Stomach (tissue), 9 donors: ENCODE measurements around the gene SHQ1. TPM values are rescaled to one million over a fixed set of nuclear protein-coding genes. Genes with fewer than 3 reads are reported as not detected.
A peak's percentile ranks its signal among the peaks of the same experiment; 100 is the strongest.

Source experiments
- DNase-seq, 2 donors: peaks; one replicate each; pipeline versions ENCODE4 v3.0.0 to v3.0.0-alpha.2; 2013 to 2019
- H3K27ac ChIP-seq, 5 donors: fragments of 200-600 bp in 4 of 5; sonication (generic) in 4 of 5; one replicate each; pipeline ENCODE4 v1.5.1; 2013 to 2019; ENCODE audit warnings: mild to moderate bottlenecking in 1 of 5, moderate library complexity in 1 of 5
- H3K27me3 ChIP-seq, 3 donors: fragments of 200-600 bp; sonication (generic); one replicate each; pipeline ENCODE4 v1.5.1; 2017 to 2019; ENCODE audit warnings: mixed run types in 1 of 3
- H3K36me3 ChIP-seq, 4 donors: fragments of 200-600 bp; sonication (generic); 1 replicate in 3 of 4; 2 replicates in 1 of 4; pipeline ENCODE4 v1.5.1; 2016 to 2019
- H3K4me1 ChIP-seq, 4 donors: fragments of 200-600 bp; sonication (generic); one replicate each; pipeline ENCODE4 v1.5.1; 2016 to 2019
- H3K4me3 ChIP-seq, 4 donors: fragments of 200-600 bp; sonication (generic) in 3 of 4; one replicate each; pipeline ENCODE4 v1.5.1; 2016 to 2019; ENCODE audit warnings: mild to moderate bottlenecking in 1 of 4
- H3K9me3 ChIP-seq, 4 donors: fragments of 200-600 bp; sonication (generic); one replicate each; pipeline ENCODE4 v1.5.1; 2016 to 2019
- EP300 ChIP-seq: sonication (generic); formaldehyde crosslinking; IDR thresholded peaks from one replicate; pipeline ENCODE4 v1.6.1; 2017; ENCODE audit warnings: antibody characterized with exemption
- POLR2A ChIP-seq, 4 donors: fragments of 450-650 bp; IDR thresholded peaks; one replicate each; pipeline ENCODE4 v1.6.1; 2016; ENCODE audit warnings: antibody characterized with exemption in 4 of 4, control low read depth in 2 of 4, mild to moderate bottlenecking in 1 of 4, moderate library complexity in 1 of 4
- POLR2AphosphoS5 ChIP-seq, 3 donors: sonication (generic); formaldehyde crosslinking; IDR thresholded peaks; one replicate each; pipeline ENCODE4 v1.6.1; 2016; ENCODE audit warnings: antibody characterized with exemption in 3 of 3
- WGBS, 5 donors: extraction: QIAGEN DNeasy Blood & Tissue Kit in 3 of 5; methylation state at CpG; one replicate each; pipeline versions ENCODE4 v1.1.5 to v1.1.7; 2013 to 2018; 5-methylcytosine and 5-hydroxymethylcytosine counted together
- intact Hi-C: fragments of 100-400 bp; cut with DNase I; formaldehyde crosslinking; loops from one replicate; pipeline ENCODE4 v1.15.1; 2023; ENCODE audit warnings: low total_unique reads
- polyA plus RNA-seq, 3 donors: library from polyadenylated mRNA; stranded (reverse); fragments of 200-250 nt; gene quantifications; one replicate each; pipeline ENCODE4 v1.2.3, GENCODE V29; 2013
- total RNA-seq, 5 donors: library from RNA; depleted of rRNA; stranded (reverse); fragments of >200 nt; gene quantifications; one replicate each; pipeline versions ENCODE4 v1.1.0 to v1.2.3, GENCODE V29; 2014 to 2016
- TF ChIP-seq, protein P1 (sequence below), 7 experiments: fragments of 450-650 bp in 4 of 7; fragments of 200-600 bp in 3 of 7; sonication (generic) in 3 of 7; IDR thresholded peaks; one replicate each; pipeline ENCODE4 v1.5.1; 2016 to 2019; ENCODE audit warnings: antibody characterized with exemption in 7 of 7, control low read depth in 2 of 7, mild to moderate bottlenecking in 1 of 7
- donor health status: healthy with polysubstance abuse.
- donor health status: Bipolar disorder and iron deficiency.
- donor health status: healthy.

The SHQ1 gene
- total and polyA plus RNA-seq, 8 donors, result 7.5 to 77.9 (median 12.0) TPM

DNA sequence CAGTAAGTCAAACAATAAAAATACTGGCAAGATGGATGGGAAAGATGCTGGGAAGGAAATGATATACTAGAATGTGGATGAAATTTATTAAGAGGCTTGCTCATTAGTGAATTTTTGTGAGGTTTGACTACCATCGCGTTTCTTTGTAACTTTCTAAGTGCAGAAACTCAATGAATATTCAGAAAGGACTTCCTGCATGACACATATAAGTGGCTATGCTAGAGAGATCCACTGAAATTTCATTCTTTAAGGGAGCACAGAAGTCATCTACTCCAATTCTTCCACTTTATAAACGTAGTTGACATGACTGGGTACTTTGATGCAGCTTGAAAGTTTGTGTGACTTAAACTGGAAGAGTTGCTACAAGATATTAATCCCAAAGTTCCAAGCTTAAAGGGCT, 88.0 kb downstream of the SHQ1 start:
- WGBS, 5 donors, result 80 to 89% (median 88%) methylated on average over 3 of the region's 3 CpGs
- Histone ChIP-seq H3K36me3 (peaks cover 0 to 15% (median 11%) of the 10 kb centered on the region in 4 donors), H3K27ac (no peak overlapping the region), H3K4me1 (no peaks in the 10 kb centered on the region), H3K4me3 (no peak overlapping the region), H3K9me3 (no peaks in the 10 kb centered on the region), H3K27me3 (no peaks in the 10 kb centered on the region)
- intact Hi-C loops, result no loop called here
- TF ChIP-seq, protein P1, sequence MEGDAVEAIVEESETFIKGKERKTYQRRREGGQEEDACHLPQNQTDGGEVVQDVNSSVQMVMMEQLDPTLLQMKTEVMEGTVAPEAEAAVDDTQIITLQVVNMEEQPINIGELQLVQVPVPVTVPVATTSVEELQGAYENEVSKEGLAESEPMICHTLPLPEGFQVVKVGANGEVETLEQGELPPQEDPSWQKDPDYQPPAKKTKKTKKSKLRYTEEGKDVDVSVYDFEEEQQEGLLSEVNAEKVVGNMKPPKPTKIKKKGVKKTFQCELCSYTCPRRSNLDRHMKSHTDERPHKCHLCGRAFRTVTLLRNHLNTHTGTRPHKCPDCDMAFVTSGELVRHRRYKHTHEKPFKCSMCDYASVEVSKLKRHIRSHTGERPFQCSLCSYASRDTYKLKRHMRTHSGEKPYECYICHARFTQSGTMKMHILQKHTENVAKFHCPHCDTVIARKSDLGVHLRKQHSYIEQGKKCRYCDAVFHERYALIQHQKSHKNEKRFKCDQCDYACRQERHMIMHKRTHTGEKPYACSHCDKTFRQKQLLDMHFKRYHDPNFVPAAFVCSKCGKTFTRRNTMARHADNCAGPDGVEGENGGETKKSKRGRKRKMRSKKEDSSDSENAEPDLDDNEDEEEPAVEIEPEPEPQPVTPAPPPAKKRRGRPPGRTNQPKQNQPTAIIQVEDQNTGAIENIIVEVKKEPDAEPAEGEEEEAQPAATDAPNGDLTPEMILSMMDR (IDR thresholded peaks at IDR 0.05), result no peak
- TF ChIP-seq POLR2AphosphoS5 (IDR thresholded peaks at IDR 0.05) (no peak), POLR2A (IDR thresholded peaks at IDR 0.05) (no peak), EP300 (no peak)
- no peak for DNase-seq

DNA sequence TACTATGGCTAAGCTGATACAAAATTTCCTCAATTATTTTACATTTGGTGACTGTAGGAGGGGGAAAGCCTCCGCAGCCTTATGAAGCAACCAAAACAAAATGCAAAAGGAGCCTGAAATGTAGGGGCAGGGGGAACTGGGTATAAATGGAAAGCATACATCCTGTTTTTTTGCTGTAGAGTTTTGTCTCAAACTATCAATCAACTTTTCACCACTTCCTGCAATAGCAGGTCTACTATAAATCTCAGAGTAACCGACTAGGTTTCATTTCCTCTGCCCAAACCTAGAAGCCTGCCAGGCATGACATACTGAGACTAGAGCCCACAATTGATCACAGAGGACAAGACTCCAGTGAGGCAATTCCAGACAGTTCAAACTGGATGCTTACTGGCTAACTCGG, 91.3 kb downstream of the SHQ1 start:
- Histone ChIP-seq H3K27ac (no peak overlapping the region), H3K27me3 (no peaks in the 10 kb centered on the region), H3K4me3 (no peak overlapping the region), H3K9me3 (no peaks in the 10 kb centered on the region), H3K4me1 (no peaks in the 10 kb centered on the region), H3K36me3 (peaks cover 0 to 11% (median 3%) of the 10 kb centered on the region in 4 donors)
- TF ChIP-seq POLR2AphosphoS5 (IDR thresholded peaks at IDR 0.05), result no peak
- no peak for TF ChIP-seq EP300
- TF ChIP-seq, protein P1 (IDR thresholded peaks at IDR 0.05), result no peak
- no peak for TF ChIP-seq POLR2A (IDR thresholded peaks at IDR 0.05)
- DNase-seq, result peak in 1 of 2 donors; percentile 56
- WGBS, 5 donors, result 68 to 80% (median 76%) methylated on average over 3 of the region's 3 CpGs
- intact Hi-C loops, result no loop called here

DNA sequence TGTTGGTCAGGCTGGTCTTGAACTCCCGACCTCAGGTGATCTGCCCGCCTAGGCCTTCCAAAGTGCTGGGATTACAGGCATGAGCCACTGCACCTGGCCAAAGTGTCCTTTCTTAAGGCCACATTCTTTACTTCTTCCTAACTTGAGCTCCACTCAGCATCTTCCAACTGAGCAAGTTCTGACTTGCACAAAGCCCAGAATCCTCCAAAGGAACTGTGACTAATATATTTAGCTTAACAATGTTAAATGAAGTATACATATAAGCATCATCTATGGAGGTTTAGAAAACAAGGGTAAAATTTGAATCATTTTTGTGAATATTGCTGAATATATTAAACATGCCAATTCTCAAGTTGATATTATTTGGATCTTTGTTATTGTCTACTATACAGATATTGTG, 93.7 kb downstream of the SHQ1 start:
- no peaks in the 10 kb centered on the region for H3K4me1 ChIP-seq
- 92 to 100% (median 97%) methylated on average over 2 of the region's 2 CpGs for WGBS, 5 donors
- no peak overlapping the region for H3K4me3 ChIP-seq
- H3K27ac ChIP-seq, result no peak overlapping the region
- TF ChIP-seq EP300 (no peak), POLR2A (IDR thresholded peaks at IDR 0.05) (no peak), POLR2AphosphoS5 (IDR thresholded peaks at IDR 0.05) (no peak)
- TF ChIP-seq, protein P1 (IDR thresholded peaks at IDR 0.05), result no peak
- H3K36me3 ChIP-seq, result peaks cover 0 to 9% (median 3%) of the 10 kb centered on the region in 4 donors
- no peaks in the 10 kb centered on the region for H3K9me3 ChIP-seq
- intact Hi-C loops, result no loop called here
- no peaks in the 10 kb centered on the region for H3K27me3 ChIP-seq
- no peak for DNase-seq

DNA sequence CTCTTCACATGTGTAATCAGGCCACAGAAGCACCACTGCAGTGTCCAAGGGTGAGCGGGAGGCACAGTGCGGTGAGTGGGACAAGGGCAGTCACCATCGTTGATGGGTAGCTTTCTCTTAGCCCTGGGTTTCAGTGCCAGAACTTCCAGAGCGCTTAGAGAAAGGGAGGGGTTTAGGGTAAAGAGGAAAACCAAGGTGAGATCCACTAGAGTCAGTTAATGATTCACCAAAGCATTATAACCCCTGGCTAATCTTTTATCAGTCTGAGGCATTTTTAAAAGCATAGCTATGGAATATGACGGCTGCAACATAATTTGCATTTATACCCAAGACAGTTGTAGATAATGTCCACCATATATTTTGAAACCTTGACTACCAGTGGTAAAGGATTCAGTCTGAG, 94.8 kb downstream of the SHQ1 start:
- no peaks in the 10 kb centered on the region for H3K27me3 ChIP-seq
- H3K4me1 ChIP-seq, result no peaks in the 10 kb centered on the region
- H3K4me3 ChIP-seq, result no peak overlapping the region
- H3K9me3 ChIP-seq, result no peaks in the 10 kb centered on the region
- TF ChIP-seq POLR2A (IDR thresholded peaks at IDR 0.05) (no peak), EP300 (no peak), POLR2AphosphoS5 (IDR thresholded peaks at IDR 0.05) (no peak)
- TF ChIP-seq, protein P1 (IDR thresholded peaks at IDR 0.05), result no peak
- DNase-seq, result peak in 1 of 2 donors; percentile 47
- peaks cover 0 to 9% (median 0%) of the 10 kb centered on the region in 4 donors for H3K36me3 ChIP-seq
- no peak overlapping the region for H3K27ac ChIP-seq
- intact Hi-C loops, result no loop called here
- WGBS, 5 donors, result 61 to 83% (median 68%) methylated on average over 5 of the region's 5 CpGs
